HEK293 (cell line): ENCODE data around the gene CCDC57.

Source experiments
- CTCF ChIA-PET: fragments of 350-600 bp; formaldehyde crosslinking; extraction: SDS; loops from one replicate; lab custom pipeline; 2021; ENCODE audit warnings: antibody characterized with exemption; lab: Yijun Ruan, JAX
- POLR2A ChIA-PET: fragments of 300-600 bp; formaldehyde crosslinking; extraction: SDS; loops from one replicate; lab custom pipeline; 2020; ENCODE audit warnings: antibody characterized with exemption, inconsistent platforms; lab: Yijun Ruan, JAX
- H3K27ac ChIP-seq: fragments of 200-500 bp; sonication (Bioruptor generic); 2 replicates; pipeline ENCODE4 v1.5.1; 2014; ENCODE audit warnings: low read depth, low read length, control low read depth, inconsistent platforms; ENCODE audit errors: extremely low read depth
- H3K36me3 ChIP-seq, 2 experiments: fragments of 200-500 bp in 1 of 2; sonication (Bioruptor generic) in 1 of 2; 1 replicate in 1 of 2; 2 replicates in 1 of 2; pipeline ENCODE4 v1.5.1; 2014 to 2017; ENCODE audit warnings: inconsistent platforms in 2 of 2, low read length in 2 of 2; ENCODE audit not compliant: control insufficient read depth in 2 of 2, insufficient read depth in 1 of 2
- H3K4me1 ChIP-seq: fragments of 200-500 bp; sonication (Bioruptor generic); 2 replicates; pipeline ENCODE4 v1.5.1; 2014; ENCODE audit warnings: mild to moderate bottlenecking, low read length, inconsistent platforms; ENCODE audit not compliant: control insufficient read depth, insufficient read depth
- H3K4me3 ChIP-seq: 2 replicates; pipeline ENCODE4 v1.5.1; 2011; ENCODE audit warnings: low read depth, mild to moderate bottlenecking, control low read depth, low read length, moderate library complexity
- H3K9me3 ChIP-seq: fragments of 200-500 bp; sonication (Bioruptor generic); 2 replicates; pipeline ENCODE4 v1.5.1; 2014; ENCODE audit warnings: low read depth, low read length, inconsistent platforms; ENCODE audit not compliant: control insufficient read depth, insufficient read depth
- EGR2 ChIP-seq: fragments of 450-650 bp; formaldehyde crosslinking; IDR thresholded peaks from 2 replicates; pipeline ENCODE4 v1.5.1; 2016; ENCODE audit warnings: low read depth, missing biosample characterization, missing genetic modification characterization
- KLF9 ChIP-seq: fragments of 450-650 bp; formaldehyde crosslinking; IDR thresholded peaks from 2 replicates; pipeline ENCODE4 v1.5.1; 2016; ENCODE audit warnings: missing biosample characterization, missing genetic modification characterization, low read depth
- PRDM1 ChIP-seq: fragments of 450-650 bp; formaldehyde crosslinking; IDR thresholded peaks from 2 replicates; pipeline ENCODE4; 2016; ENCODE audit warnings: missing biosample characterization, missing genetic modification characterization
- WT1 ChIP-seq: fragments of 450-650 bp; formaldehyde crosslinking; IDR thresholded peaks from 2 replicates; pipeline ENCODE4 v1.5.1; 2016; ENCODE audit warnings: missing biosample characterization, missing genetic modification characterization
- ZFHX2 ChIP-seq: fragments of 450-650 bp; formaldehyde crosslinking; conservative IDR thresholded peaks from 2 replicates; pipeline ENCODE4 v1.5.1; 2016; ENCODE audit warnings: missing biosample characterization, missing genetic modification characterization
- ZNF157 ChIP-seq: fragments of 450-650 bp; formaldehyde crosslinking; IDR thresholded peaks from 2 replicates; pipeline ENCODE4 v1.5.1; 2016; ENCODE audit warnings: missing biosample characterization, missing genetic modification characterization
- ZNF404 ChIP-seq: fragments of 450-650 bp; formaldehyde crosslinking; IDR thresholded peaks from 2 replicates; pipeline ENCODE4 v1.5.1; 2017; ENCODE audit warnings: missing biosample characterization, missing genetic modification characterization
- ZNF423 ChIP-seq: fragments of 450-650 bp; formaldehyde crosslinking; IDR thresholded peaks from 2 replicates; pipeline ENCODE4 v1.5.1; 2016; ENCODE audit warnings: missing biosample characterization, missing genetic modification characterization
- ZNF473 ChIP-seq: fragments of 450-650 bp; formaldehyde crosslinking; IDR thresholded peaks from 2 replicates; pipeline ENCODE4 v1.5.1; 2017; ENCODE audit warnings: missing biosample characterization, missing genetic modification characterization
- ZNF48 ChIP-seq: fragments of 450-650 bp; formaldehyde crosslinking; IDR thresholded peaks from 2 replicates; pipeline ENCODE4 v1.5.1; 2016; ENCODE audit warnings: missing biosample characterization, missing genetic modification characterization
- ZNF501 ChIP-seq: fragments of 450-650 bp; formaldehyde crosslinking; IDR thresholded peaks from 2 replicates; pipeline ENCODE4 v1.5.1; 2016; ENCODE audit warnings: missing biosample characterization, missing genetic modification characterization
- ZNF777 ChIP-seq: fragments of 450-650 bp; formaldehyde crosslinking; IDR thresholded peaks from 2 replicates; pipeline ENCODE4 v1.5.1; 2017; ENCODE audit warnings: missing biosample characterization, missing genetic modification characterization, borderline replicate concordance
- ZNF830 ChIP-seq: fragments of 450-650 bp; IDR thresholded peaks from 2 replicates; pipeline ENCODE4 v1.5.0; 2018; ENCODE audit warnings: missing biosample characterization, missing genetic modification characterization, low read depth, mild to moderate bottlenecking, moderate library complexity
- ZSCAN16 ChIP-seq: fragments of 450-650 bp; formaldehyde crosslinking; IDR thresholded peaks from 2 replicates; pipeline ENCODE4 v1.5.1; 2016; ENCODE audit warnings: missing biosample characterization, missing genetic modification characterization
- ZSCAN30 ChIP-seq: fragments of 450-650 bp; IDR thresholded peaks from 2 replicates; pipeline ENCODE4 v1.5.1; 2018; ENCODE audit warnings: missing biosample characterization, mild to moderate bottlenecking, missing genetic modification characterization, moderate library complexity
- TF ChIP-seq, protein P1 (sequence below): fragments of 450-650 bp; formaldehyde crosslinking; IDR thresholded peaks from 2 replicates; pipeline ENCODE4 v1.5.1; 2016; ENCODE audit warnings: missing biosample characterization, missing genetic modification characterization
- TF ChIP-seq, protein P2 (sequence below): fragments of 450-650 bp; formaldehyde crosslinking; IDR thresholded peaks from 2 replicates; pipeline ENCODE4 v1.5.1; 2016; ENCODE audit warnings: missing biosample characterization, missing genetic modification characterization
- TF ChIP-seq, protein P3 (sequence below): fragments of 450-650 bp; formaldehyde crosslinking; IDR thresholded peaks from 2 replicates; pipeline ENCODE4 v1.5.0; 2017; ENCODE audit warnings: missing biosample characterization, missing genetic modification characterization, borderline replicate concordance

CCDC57 gene

GRCh38 chr17:82121660-82122629, 90.7 kb downstream of the CCDC57 start:
- Histone ChIP-seq H3K27ac (no peak overlapping the region), H3K9me3 (no peaks in the 10 kb centered on the region), H3K36me3 (peaks cover 12 to 27% of the 10 kb centered on the region in 2 experiments), H3K4me3 (no peak overlapping the region), H3K4me1 (no peaks in the 10 kb centered on the region)
- TF ChIP-seq, protein P1, sequence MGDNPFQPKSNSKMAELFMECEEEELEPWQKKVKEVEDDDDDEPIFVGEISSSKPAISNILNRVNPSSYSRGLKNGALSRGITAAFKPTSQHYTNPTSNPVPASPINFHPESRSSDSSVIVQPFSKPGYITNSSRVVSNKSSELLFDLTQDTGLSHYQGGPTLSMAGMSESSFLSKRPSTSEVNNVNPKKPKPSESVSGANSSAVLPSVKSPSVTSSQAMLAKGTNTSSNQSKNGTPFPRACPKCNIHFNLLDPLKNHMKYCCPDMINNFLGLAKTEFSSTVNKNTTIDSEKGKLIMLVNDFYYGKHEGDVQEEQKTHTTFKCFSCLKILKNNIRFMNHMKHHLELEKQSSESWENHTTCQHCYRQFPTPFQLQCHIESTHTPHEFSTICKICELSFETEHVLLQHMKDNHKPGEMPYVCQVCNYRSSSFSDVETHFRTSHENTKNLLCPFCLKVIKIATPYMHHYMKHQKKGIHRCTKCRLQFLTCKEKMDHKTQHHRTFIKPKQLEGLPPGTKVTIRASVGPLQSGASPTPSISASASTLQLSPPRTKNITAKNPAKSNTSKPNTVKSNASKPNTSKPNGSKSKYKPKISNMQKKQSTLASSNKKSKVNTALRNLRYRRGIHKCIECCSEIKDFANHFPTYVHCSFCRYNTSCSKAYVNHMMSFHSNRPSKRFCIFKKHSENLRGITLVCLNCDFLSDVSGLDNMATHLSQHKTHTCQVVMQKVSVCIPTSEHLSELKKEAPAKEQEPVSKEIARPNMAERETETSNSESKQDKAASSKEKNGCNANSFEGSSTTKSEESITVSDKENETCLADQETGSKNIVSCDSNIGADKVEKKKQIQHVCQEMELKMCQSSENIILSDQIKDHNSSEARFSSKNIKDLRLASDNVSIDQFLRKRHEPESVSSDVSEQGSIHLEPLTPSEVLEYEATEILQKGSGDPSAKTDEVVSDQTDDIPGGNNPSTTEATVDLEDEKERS (tag by site-specific recombination): no peak
- peak; percentile 47 for TF ChIP-seq EGR2 (tag by site-specific recombination)
- POLR2A ChIA-PET: no interaction called here
- CTCF ChIA-PET: interaction anchor here (0.9 kb wide), 1 partner anchor 84 kb away, joined by 6 read pairs; the partner anchor contains the start of gene DCXR

DNA sequence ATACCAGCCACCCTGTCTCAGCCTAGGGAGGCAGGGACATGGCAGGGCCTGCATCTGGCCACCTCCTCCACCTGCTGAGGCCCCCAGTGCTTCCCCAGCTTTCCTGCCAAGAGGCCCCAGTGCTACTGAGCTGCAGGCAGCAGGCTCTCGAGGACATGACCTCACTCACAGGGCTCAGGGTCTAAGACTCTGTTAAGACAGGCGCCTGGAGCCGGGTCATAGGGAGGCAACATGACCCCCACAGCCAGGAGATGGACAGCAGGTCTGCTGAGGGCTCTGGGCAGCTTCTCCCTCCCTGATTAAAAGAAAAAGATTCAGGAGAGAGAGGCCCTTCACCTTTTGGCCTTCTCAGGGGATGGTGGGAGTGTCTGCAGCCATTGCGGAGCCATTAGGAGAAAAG, 91.4 kb downstream of the CCDC57 start:
- peaks cover 12 to 21% of the 10 kb centered on the region in 2 experiments for H3K36me3 ChIP-seq
- H3K9me3 ChIP-seq: no peaks in the 10 kb centered on the region
- CTCF ChIA-PET: interaction anchor here (0.9 kb wide), 1 partner anchor 84 kb away, joined by 6 read pairs; the partner anchor contains the start of gene DCXR
- H3K27ac ChIP-seq: no peak overlapping the region
- H3K4me1 ChIP-seq: no peaks in the 10 kb centered on the region
- POLR2A ChIA-PET: no interaction called here
- H3K4me3 ChIP-seq: no peak overlapping the region
- TF ChIP-seq ZNF404 (tag by site-specific recombination) (no peak), ZNF48 (tag by site-specific recombination) (no peak), ZSCAN30 (no peak), KLF9 (tag by site-specific recombination) (no peak), PRDM1 (tag by site-specific recombination) (no peak)
- TF ChIP-seq, protein P2, sequence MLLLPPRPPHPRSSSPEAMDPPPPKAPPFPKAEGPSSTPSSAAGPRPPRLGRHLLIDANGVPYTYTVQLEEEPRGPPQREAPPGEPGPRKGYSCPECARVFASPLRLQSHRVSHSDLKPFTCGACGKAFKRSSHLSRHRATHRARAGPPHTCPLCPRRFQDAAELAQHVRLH (tag by site-specific recombination): no peak

GRCh38 chr17:82120148-82120547, 92.5 kb downstream of the CCDC57 start:
- POLR2A ChIA-PET: interaction anchor here (1.3 kb wide), 1 partner anchor 17 kb away, joined by 3 read pairs; no protein-coding TSS in a partner anchor

More at GRCh38 chr17:82120148-82120547, 92.5 kb downstream of the CCDC57 start:
- Histone ChIP-seq H3K4me1 (no peaks in the 10 kb centered on the region), H3K9me3 (no peaks in the 10 kb centered on the region), H3K4me3 (no peak overlapping the region), H3K27ac (no peak overlapping the region), H3K36me3 (peaks cover 12 to 18% of the 10 kb centered on the region in 2 experiments)
- TF ChIP-seq ZNF473: no peak
- no peak for TF ChIP-seq ZNF423
- no peak for TF ChIP-seq ZNF157 (tag by site-specific recombination)
- no peak for TF ChIP-seq ZNF501 (tag by site-specific recombination)
- TF ChIP-seq, protein P3, sequence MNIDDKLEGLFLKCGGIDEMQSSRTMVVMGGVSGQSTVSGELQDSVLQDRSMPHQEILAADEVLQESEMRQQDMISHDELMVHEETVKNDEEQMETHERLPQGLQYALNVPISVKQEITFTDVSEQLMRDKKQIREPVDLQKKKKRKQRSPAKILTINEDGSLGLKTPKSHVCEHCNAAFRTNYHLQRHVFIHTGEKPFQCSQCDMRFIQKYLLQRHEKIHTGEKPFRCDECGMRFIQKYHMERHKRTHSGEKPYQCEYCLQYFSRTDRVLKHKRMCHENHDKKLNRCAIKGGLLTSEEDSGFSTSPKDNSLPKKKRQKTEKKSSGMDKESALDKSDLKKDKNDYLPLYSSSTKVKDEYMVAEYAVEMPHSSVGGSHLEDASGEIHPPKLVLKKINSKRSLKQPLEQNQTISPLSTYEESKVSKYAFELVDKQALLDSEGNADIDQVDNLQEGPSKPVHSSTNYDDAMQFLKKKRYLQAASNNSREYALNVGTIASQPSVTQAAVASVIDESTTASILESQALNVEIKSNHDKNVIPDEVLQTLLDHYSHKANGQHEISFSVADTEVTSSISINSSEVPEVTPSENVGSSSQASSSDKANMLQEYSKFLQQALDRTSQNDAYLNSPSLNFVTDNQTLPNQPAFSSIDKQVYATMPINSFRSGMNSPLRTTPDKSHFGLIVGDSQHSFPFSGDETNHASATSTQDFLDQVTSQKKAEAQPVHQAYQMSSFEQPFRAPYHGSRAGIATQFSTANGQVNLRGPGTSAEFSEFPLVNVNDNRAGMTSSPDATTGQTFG (tag by site-specific recombination): no peak
- peak; percentile 35 for TF ChIP-seq ZFHX2 (tag by site-specific recombination)
- TF ChIP-seq WT1 (tag by site-specific recombination): no peak
- no peak for TF ChIP-seq ZNF830 (tag by site-specific recombination)
- TF ChIP-seq ZNF777 (tag by site-specific recombination): no peak
- no peak for TF ChIP-seq ZSCAN16
- TF ChIP-seq EGR2 (tag by site-specific recombination): peak; percentile 29; the same call in 1 of the 2 replicates
- CTCF ChIA-PET: no interaction called here
